Measurements from ENCODE around the gene THBD. TPM values are rescaled to one million over a fixed set of nuclear protein-coding genes. Genes with fewer than 3 reads are reported as not detected.
A peak's percentile ranks its signal among the peaks of the same experiment; 100 is the strongest.

The THBD gene
- total RNA-seq, 1 experiment from 2014 or later, result 0.26 TPM

- no TSS peak for BruUV-seq (replicated peaks)
- POLR2A ChIA-PET, result no interaction called here
Measured at GRCh38 chr20:23047001-23047737, 2.3 kb downstream of the THBD start.

GRCh38 chr20:23046431-23046830 is 3.0 kb downstream of the THBD start:
- H3K27me3 ChIP-seq (ENCODE audit: control insufficient read depth, insufficient read depth, low read length), result peaks cover 28% of the 10 kb centered on the region

More at GRCh38 chr20:23047001-23047737, 2.3 kb downstream of the THBD start:
- no peaks in the 10 kb centered on the region for H3K36me3 ChIP-seq (ENCODE audit: control insufficient read depth, insufficient read depth, low read length)
- peaks cover 8% of the 10 kb centered on the region for H3K4me1 ChIP-seq (ENCODE audit: control insufficient read depth, insufficient read depth, low read length)
- no peak overlapping the region for H3K27ac ChIP-seq (ENCODE audit: low read length)
- no peaks in the 10 kb centered on the region for H3K9me3 ChIP-seq (ENCODE audit: control insufficient read depth, insufficient read depth, low read depth, low read length)
- peaks cover 23% of the 10 kb centered on the region for H3K27me3 ChIP-seq (ENCODE audit: control insufficient read depth, insufficient read depth, low read length)
- in situ Hi-C loops (cut with HindIII; ENCODE audit: low pct_unique_long_range_greater_than_20kb, low sequenced_read_pairs), result no loop called here
- TF ChIP-seq REST (IDR thresholded peaks at IDR 0.05; ENCODE audit: insufficient read depth in 1 of 2, low read depth in 2 of 2, low read length in 1 of 2), result no peak
- no peak for TF ChIP-seq SIN3A (IDR thresholded peaks at IDR 0.05; ENCODE audit: borderline replicate concordance, insufficient read depth, low read depth, low read length)
- no peak for TF ChIP-seq TCF7L2 (IDR thresholded peaks at IDR 0.05; ENCODE audit: low read depth, low read length)
- no peak for TF ChIP-seq POLR2AphosphoS5 (IDR thresholded peaks at IDR 0.05; ENCODE audit: low read depth, low read length)
- TF ChIP-seq CTCF (IDR thresholded peaks at IDR 0.05), result no peak
- no peak for DNase-seq (ENCODE audit: low read depth, low spot score)
- CTCF ChIA-PET, result no interaction called here
- intact Hi-C loops (cut with micrococcal nuclease; ENCODE audit: unreplicated experiment), result no loop called here
- no peak for ATAC-seq
- H3K4me3 ChIP-seq (ENCODE audit: low read depth in 2 of 2, low read length in 2 of 2), result peak overlapping the region in 1 of 2 experiments; percentile 56; a peak in 1 of 4 replicates

More at GRCh38 chr20:23046431-23046830, 3.0 kb downstream of the THBD start:
- no peaks in the 10 kb centered on the region for H3K9me3 ChIP-seq (ENCODE audit: control insufficient read depth, insufficient read depth, low read depth, low read length)
- H3K4me1 ChIP-seq (ENCODE audit: control insufficient read depth, insufficient read depth, low read length), result peaks cover 8% of the 10 kb centered on the region
- no TSS peak for BruUV-seq (replicated peaks)
- no peak overlapping the region for H3K4me3 ChIP-seq (ENCODE audit: low read depth in 2 of 2, low read length in 2 of 2)
- no peak for DNase-seq (ENCODE audit: low read depth, low spot score)
- in situ Hi-C loops (cut with HindIII; ENCODE audit: low pct_unique_long_range_greater_than_20kb, low sequenced_read_pairs) (no loop called here), intact Hi-C loops (cut with micrococcal nuclease; ENCODE audit: unreplicated experiment) (no loop called here)
- H3K36me3 ChIP-seq (ENCODE audit: control insufficient read depth, insufficient read depth, low read length), result no peaks in the 10 kb centered on the region
- ChIA-PET POLR2A (no interaction called here), CTCF (no interaction called here)
- no peak for ATAC-seq
- no peak for TF ChIP-seq REST (IDR thresholded peaks at IDR 0.05; ENCODE audit: insufficient read depth in 1 of 2, low read depth in 2 of 2, low read length in 1 of 2)
- no peak for TF ChIP-seq TCF7L2 (IDR thresholded peaks at IDR 0.05; ENCODE audit: low read depth, low read length)
- H3K27ac ChIP-seq (ENCODE audit: low read length), result no peak overlapping the region
